T47D (cell line): ENCODE results near the gene GARIN3.

Source experiments
- DNase-seq, 2 experiments: peaks; one replicate each; pipeline versions ENCODE4 v3.0.0 to v3.0.0-alpha.2; 2011 to 2012; ENCODE audit warnings: low read depth in 1 of 2, low spot score in 1 of 2
- JUND ChIP-seq: IDR thresholded peaks from 2 replicates; pipeline ENCODE4 v1.6.1; 2012; ENCODE audit warnings: low read depth
- in situ Hi-C: cut with HindIII; loops from 2 replicates; pipeline ENCODE4 v1.10.0; 2016; ENCODE audit warnings: low sequenced_read_pairs, low pct_unique_long_range_greater_than_20kb

Gene GARIN3

DNA sequence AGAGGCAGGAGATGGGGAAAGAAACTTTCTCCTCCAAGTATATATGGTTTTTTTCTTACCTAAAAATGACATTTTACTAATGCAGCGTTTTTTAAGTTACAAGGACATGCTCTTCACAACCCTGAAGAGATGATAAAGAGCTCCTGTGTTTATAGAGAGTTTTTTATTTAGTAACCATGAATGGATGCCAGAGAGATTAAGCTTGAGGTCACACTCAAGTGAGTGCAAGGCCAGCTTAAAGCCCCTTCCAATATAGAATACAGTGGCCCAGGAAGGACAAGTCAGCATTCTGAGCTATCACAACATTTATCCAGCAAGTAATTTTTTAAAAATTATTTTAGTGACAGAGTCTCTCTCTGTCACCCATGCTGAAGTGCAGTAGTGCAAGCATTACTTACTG lies 50.6 kb downstream of the GARIN3 start:
- TF ChIP-seq JUND, result no peak
- in situ Hi-C loops, result no loop called here

DNA sequence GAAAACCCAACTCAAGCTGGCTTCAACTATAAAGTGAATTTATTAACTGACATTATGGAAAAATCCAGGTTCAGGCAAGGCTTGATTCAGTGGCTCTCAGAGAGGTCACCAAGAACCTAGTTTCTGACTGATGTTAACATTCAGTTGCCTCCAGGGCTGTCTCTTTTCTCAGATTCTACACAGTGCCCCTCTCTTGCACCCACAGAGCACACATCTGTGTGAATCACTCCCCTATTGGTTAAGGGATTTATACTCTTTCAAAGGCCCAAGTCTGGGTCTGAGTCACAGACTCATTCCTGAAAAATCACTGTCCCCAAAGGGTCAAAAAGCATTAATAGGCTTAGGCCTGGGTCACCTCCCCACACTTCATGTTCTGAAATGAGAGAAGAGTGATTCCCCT lies 51.1 kb downstream of the GARIN3 start:
- in situ Hi-C loops, result no loop called here
- DNase-seq, result no peak
- TF ChIP-seq JUND, result no peak

More for the DNA sequence above, 50.6 kb downstream of the GARIN3 start:
- no peak for DNase-seq

DNA sequence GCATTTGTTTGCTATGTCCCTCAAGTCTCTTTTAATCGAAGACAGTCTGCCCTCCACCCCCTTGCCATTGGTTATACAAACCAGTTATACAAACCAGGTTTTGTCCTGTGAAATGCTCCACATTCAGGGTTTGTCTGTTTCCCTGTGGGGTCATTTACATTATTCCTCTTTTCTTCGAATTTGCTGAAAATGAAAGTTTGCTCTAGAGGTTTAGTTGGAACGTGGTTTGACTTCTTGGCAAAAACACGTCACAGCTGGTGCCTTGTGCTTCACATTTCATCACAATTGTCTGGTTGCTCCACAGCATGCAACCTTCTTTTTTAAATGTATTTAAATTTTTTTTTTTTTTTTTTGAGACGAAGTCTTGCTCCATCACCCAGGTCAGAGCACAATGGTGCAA lies 53.1 kb downstream of the GARIN3 start:
- in situ Hi-C loops, result no loop called here
- TF ChIP-seq JUND, result no peak
- DNase-seq, result no peak
